Measurements from ENCODE around the gene LARGE2.

Gene LARGE2

DNA sequence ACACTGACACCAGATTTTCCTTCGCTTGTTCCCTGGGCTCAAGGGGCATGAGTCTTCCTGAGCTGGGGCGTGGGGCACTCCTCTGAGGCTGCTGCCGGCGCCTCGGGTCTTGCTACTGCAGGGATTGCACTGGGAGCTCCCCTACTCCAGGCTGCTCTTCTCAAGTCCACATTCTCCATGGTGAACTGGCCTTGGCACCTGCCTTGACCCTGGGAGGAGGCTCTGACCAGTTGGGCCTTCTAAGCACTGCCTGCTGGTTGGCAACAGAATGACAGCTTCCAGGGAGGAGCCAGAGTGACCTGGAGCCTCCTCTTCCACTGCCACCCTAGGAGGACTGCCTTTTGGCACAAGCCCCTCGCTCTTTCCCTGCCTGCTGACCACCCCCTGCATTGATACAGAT lies 24.9 kb upstream of the LARGE2 start:
- TF ChIP-seq, protein P1, sequence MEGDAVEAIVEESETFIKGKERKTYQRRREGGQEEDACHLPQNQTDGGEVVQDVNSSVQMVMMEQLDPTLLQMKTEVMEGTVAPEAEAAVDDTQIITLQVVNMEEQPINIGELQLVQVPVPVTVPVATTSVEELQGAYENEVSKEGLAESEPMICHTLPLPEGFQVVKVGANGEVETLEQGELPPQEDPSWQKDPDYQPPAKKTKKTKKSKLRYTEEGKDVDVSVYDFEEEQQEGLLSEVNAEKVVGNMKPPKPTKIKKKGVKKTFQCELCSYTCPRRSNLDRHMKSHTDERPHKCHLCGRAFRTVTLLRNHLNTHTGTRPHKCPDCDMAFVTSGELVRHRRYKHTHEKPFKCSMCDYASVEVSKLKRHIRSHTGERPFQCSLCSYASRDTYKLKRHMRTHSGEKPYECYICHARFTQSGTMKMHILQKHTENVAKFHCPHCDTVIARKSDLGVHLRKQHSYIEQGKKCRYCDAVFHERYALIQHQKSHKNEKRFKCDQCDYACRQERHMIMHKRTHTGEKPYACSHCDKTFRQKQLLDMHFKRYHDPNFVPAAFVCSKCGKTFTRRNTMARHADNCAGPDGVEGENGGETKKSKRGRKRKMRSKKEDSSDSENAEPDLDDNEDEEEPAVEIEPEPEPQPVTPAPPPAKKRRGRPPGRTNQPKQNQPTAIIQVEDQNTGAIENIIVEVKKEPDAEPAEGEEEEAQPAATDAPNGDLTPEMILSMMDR (conservative IDR thresholded peaks at IDR 0.05), result no peak
- no peak for TF ChIP-seq ZFX (IDR thresholded peaks at IDR 0.05)
- no peak overlapping the region for H3K27ac ChIP-seq

DNA sequence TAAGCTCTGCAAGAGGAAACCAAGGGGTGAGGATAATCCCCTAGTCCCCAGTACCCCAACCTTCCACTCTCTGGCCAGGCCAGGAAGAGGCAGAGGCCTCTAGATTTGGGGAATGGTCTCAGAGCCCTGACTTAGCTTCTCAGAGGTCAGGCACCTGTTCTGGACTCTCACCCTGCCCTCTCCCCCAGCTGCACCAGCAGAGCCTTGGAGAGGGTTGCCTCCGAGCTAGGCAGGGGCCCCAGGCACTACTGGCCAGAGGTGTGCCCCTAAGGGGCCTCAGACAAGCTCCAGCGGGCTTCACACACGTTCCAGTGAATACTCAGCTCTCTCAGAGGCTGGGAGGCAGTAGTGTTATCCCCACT lies 23.4 kb upstream of the LARGE2 start:
- peak overlapping the region; percentile 77 for H3K27ac ChIP-seq
- TF ChIP-seq, protein P1 (conservative IDR thresholded peaks at IDR 0.05), result no peak
- no peak for TF ChIP-seq ZFX (IDR thresholded peaks at IDR 0.05)

DNA sequence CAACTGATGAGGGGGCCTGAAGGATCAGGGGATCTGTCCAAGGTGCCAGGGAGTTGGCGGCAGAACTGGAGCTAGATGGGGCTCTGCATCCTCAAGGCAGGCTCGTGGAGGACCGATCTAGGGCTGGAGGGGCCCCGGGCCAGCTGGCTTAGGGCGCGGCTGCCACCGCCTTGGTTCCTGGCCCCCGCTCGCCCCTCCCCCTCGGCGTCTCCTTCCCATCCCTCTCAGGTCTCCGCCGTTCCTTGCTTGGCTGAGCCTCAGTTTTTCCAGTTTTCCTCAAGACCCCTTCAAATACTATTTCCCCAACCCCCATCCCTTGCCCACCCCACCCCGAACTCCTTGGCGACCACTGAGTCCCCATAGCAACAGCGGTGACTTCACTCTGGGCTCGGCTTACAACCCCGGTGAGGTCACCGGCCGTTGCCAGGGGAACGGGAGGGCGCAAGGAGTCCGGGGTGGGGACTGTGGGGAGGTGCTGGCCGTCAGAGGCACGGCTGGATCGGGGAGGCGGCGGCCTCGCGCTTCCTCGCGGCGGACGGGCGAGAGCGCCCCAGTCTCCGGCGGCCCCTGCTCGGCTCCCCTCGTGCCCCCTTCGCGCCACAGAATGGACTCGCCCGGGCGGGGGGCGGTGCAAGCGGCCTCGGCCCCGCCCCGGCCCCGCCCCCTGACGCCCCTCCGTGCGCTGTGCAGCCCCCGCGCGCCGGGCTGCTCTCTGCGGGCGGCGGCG lies 22.8 kb upstream of the LARGE2 start:
- peak overlapping the region; percentile 77 for H3K27ac ChIP-seq
- TF ChIP-seq, protein P1 (conservative IDR thresholded peaks at IDR 0.05), result no peak
- no peak for TF ChIP-seq ZFX (IDR thresholded peaks at IDR 0.05)

DNA sequence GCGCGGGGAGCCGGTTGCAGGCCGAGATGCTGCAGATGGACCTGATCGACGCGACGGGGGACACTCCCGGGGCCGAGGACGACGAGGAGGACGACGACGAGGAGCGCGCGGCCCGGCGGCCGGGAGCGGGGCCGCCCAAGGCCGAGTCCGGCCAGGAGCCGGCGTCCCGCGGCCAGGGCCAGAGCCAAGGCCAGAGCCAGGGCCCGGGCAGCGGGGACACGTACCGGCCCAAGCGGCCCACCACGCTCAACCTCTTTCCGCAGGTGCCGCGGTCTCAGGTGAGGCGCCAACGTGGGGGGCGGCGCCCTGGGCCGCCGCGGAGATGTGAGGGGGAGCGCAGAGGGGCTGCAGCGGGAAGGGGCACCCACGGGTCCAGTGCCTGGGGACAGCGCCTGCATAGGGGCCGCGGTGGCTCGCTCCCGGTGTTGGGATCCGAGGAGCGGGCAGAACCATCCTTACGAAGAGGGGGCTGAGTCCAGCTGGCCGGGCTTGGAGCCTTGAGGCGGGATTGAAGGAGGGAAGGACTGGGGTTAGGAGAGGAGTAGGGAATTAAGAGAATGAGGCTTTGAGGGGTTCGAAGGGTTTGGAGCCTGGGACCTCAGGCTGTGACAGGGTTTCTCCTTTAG lies 22.2 kb upstream of the LARGE2 start:
- H3K27ac ChIP-seq, result peak overlapping the region; percentile 77
- TF ChIP-seq ZFX (IDR thresholded peaks at IDR 0.05), result peak; percentile 79; the same call in 1 of the 2 replicates

DNA sequence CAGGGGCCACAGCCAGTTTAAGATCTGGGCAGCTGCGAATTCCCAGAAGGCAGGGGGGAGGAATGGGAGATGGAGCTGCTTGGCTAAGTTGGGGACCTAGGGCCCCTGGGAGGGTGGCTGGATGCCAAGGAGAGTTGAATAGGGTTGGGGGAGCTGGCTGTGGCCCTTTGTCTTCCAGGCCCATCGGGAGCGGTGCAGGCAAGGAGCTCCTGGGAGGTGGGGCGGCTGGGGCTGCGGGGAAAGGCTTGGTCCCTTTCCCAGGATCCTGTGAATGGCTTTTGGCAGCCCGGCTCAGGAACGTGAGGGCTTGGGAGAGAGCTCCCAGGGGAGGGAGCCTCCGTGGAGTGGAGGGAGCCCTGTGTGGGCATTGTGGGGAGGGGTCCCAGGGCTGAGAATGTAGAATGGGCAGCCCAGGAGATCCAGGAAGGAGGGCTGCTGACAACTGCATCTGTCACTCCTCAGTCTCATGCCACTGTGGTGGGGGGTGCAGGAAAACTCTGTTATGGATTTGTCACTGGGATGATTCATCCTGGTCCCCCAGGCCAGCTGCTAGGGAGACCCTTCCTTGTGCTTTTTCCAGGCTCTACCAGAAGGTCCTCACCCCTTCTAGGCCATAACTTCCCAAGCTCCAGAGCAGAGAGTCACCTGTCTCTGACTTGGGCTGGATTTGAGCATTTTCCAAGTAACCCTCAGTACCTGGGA lies 21.4 kb upstream of the LARGE2 start:
- no peak overlapping the region; the same call in 1 of the 2 replicates for H3K27ac ChIP-seq
- TF ChIP-seq, protein P1 (conservative IDR thresholded peaks at IDR 0.05), result no peak
- TF ChIP-seq ZFX (IDR thresholded peaks at IDR 0.05), result no peak

DNA sequence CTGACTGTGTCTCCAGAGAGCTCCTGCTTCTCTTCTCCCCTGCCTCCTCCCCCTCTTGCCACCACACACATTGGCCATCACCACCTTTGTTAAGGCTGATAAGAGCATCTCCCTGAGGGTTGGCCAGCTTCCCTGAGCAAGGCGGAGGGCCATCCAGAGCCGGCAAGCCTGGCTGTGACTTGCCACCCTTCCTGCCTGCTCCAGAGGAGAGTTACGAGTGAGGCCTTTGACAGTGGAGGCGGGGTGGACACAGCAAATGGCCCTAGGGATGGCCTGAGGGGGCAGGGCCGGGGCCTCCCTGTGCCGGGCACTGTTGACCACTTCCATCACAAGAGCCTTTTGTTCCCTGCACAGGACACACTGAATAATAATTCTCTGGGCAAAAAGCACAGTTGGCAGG lies 20.8 kb upstream of the LARGE2 start:
- H3K27ac ChIP-seq, result no peak overlapping the region
- TF ChIP-seq, protein P1 (conservative IDR thresholded peaks at IDR 0.05), result no peak
- no peak for TF ChIP-seq ZFX (IDR thresholded peaks at IDR 0.05)

DNA sequence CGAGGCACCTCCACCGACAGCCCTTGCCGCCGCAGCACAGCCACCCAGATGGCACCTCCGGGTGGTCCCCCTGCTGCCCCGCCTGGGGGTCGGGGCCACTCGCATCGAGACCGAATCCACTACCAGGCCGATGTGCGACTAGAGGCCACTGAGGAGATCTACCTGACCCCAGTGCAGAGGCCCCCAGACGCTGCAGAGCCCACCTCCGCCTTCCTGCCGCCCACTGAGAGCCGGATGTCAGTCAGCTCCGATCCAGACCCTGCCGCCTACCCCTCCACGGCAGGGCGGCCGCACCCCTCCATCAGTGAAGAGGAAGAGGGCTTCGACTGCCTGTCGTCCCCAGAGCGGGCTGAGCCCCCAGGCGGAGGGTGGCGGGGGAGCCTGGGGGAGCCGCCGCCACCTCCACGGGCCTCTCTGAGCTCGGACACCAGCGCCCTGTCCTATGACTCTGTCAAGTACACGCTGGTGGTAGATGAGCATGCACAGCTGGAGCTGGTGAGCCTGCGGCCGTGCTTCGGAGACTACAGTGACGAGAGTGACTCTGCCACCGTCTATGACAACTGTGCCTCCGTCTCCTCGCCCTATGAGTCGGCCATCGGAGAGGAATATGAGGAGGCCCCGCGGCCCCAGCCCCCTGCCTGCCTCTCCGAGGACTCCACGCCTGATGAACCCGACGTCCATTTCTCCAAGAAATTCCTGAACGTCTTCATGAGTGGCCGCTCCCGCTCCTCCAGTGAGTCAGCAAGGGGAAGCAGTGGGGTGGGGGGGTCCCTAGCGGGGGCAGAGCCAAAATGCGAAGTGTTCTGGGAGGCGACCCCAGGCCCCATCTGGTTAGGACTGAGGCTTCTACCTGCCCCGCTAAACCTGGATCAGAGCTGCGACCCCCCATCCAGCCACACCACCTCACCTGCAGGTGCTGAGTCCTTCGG lies 19.7 kb upstream of the LARGE2 start:
- TF ChIP-seq, protein P1 (conservative IDR thresholded peaks at IDR 0.05), result no peak
- TF ChIP-seq ZFX (IDR thresholded peaks at IDR 0.05), result no peak
- no peak overlapping the region for H3K27ac ChIP-seq
